GM15510 (cell line): ENCODE data around the gene TRIM36.

ENCODE experiments used
- POLR2A ChIP-seq: IDR thresholded peaks from 3 replicates; pipeline ENCODE4 v1.6.1; 2011; ENCODE audit warnings: borderline replicate concordance; ENCODE audit not compliant: insufficient read length; ENCODE audit errors: extremely low read depth

Gene TRIM36

GRCh38 chr5:115169487-115170133, at the start of gene TRIM36:
TSS of gene TRIM36 (minus strand) at chr5:115169908. CDS start at chr5:115169634, 274 bp downstream.
- no peak for TF ChIP-seq POLR2A

- no peak for TF ChIP-seq POLR2A
These were observed 44.8 kb upstream of the TRIM36 start for GRCh38 chr5:115214541-115214940.

- no peak for TF ChIP-seq POLR2A
These were observed 39.6 kb upstream of the TRIM36 start for GRCh38 chr5:115209279-115209678.

GRCh38 chr5:115202952-115203351, 33.2 kb upstream of the TRIM36 start:
- TF ChIP-seq POLR2A, result no peak

- TF ChIP-seq POLR2A, result no peak
These were observed 26.5 kb upstream of the TRIM36 start for GRCh38 chr5:115196161-115196560.

- TF ChIP-seq POLR2A, result no peak
These were observed 25.0 kb upstream of the TRIM36 start for GRCh38 chr5:115194676-115195075.

- no peak for TF ChIP-seq POLR2A
These were observed 23.6 kb upstream of the TRIM36 start for GRCh38 chr5:115193295-115193694.

- TF ChIP-seq POLR2A, result no peak
These were observed 22.4 kb upstream of the TRIM36 start for GRCh38 chr5:115192098-115192497.

- no peak for TF ChIP-seq POLR2A
These were observed 21.8 kb upstream of the TRIM36 start for GRCh38 chr5:115191474-115192031.

- no peak for TF ChIP-seq POLR2A
These were observed 20.7 kb upstream of the TRIM36 start for GRCh38 chr5:115190388-115190787.

- no peak for TF ChIP-seq POLR2A
These were observed 20.2 kb upstream of the TRIM36 start for GRCh38 chr5:115189866-115190265.

- no peak for TF ChIP-seq POLR2A
These were observed 17.1 kb upstream of the TRIM36 start for GRCh38 chr5:115186794-115187193.

- no peak for TF ChIP-seq POLR2A
These were observed 15.1 kb upstream of the TRIM36 start for GRCh38 chr5:115184770-115185169.

GRCh38 chr5:115181757-115182156, 12.0 kb upstream of the TRIM36 start:
- TF ChIP-seq POLR2A, result no peak

- TF ChIP-seq POLR2A, result no peak
These were observed 10.5 kb upstream of the TRIM36 start for GRCh38 chr5:115180165-115180709.
